Breast epithelium (tissue), 3 donors: ENCODE results near the gene IP6K3.

Experiments
- POLR2A ChIP-seq: fragments of 450-650 bp; IDR thresholded peaks from one replicate; pipeline ENCODE4 v1.6.1; 2016; ENCODE audit warnings: antibody characterized with exemption, mild to moderate bottlenecking, moderate library complexity
- POLR2AphosphoS5 ChIP-seq, 3 donors: sonication (generic); formaldehyde crosslinking; IDR thresholded peaks; one replicate each; pipeline ENCODE4 v1.6.1; 2017; ENCODE audit warnings: antibody characterized with exemption in 3 of 3
- TF ChIP-seq, protein P1 (sequence below), 3 donors: fragments of 450-650 bp; IDR thresholded peaks; one replicate each; pipeline ENCODE4 v1.5.1; 2016 to 2017; ENCODE audit warnings: antibody characterized with exemption in 3 of 3, mild to moderate bottlenecking in 3 of 3, moderate library complexity in 3 of 3

DNA sequence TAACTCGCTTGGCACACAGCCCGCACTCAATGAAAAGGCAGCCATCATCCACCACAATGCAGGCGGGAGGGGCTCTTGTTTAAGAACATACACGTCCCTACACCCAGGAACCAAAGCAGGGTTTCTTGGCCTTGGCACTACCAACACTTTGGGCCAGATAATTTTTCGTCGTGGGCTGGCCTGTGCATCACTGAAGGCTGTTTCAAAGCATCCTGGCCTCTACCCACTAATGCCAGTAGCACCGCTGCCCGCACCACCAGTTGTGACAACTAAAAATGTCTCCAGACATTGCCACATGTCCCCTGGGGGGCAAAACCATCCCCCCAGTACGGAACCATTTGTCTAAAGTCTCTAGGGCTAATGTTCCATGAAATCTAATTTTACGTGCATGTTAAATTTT is 48.2 kb downstream of the IP6K3 start:
- TF ChIP-seq, protein P1, sequence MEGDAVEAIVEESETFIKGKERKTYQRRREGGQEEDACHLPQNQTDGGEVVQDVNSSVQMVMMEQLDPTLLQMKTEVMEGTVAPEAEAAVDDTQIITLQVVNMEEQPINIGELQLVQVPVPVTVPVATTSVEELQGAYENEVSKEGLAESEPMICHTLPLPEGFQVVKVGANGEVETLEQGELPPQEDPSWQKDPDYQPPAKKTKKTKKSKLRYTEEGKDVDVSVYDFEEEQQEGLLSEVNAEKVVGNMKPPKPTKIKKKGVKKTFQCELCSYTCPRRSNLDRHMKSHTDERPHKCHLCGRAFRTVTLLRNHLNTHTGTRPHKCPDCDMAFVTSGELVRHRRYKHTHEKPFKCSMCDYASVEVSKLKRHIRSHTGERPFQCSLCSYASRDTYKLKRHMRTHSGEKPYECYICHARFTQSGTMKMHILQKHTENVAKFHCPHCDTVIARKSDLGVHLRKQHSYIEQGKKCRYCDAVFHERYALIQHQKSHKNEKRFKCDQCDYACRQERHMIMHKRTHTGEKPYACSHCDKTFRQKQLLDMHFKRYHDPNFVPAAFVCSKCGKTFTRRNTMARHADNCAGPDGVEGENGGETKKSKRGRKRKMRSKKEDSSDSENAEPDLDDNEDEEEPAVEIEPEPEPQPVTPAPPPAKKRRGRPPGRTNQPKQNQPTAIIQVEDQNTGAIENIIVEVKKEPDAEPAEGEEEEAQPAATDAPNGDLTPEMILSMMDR (IDR thresholded peaks at IDR 0.05), result no peak
- no peak for TF ChIP-seq POLR2AphosphoS5 (IDR thresholded peaks at IDR 0.05)
- no peak for TF ChIP-seq POLR2A
